Neural cell (in vitro differentiated cells): Measurements from ENCODE around the gene VPS37B. TPM values are rescaled to one million over a fixed set of nuclear protein-coding genes. Genes with fewer than 3 reads are reported as not detected.

Experiments used
- H2AFZ ChIP-seq: fragments of 200-600, 300-800 bp; sonication (generic), shearing (Covaris generic); 2 replicates; pipeline ENCODE4 v1.6.0; 2014; ENCODE audit warnings: low read depth, mild to moderate bottlenecking, antibody characterized with exemption, low read length, moderate library complexity
- H3F3A ChIP-seq: fragments of 200-600 bp; shearing (Covaris generic); 2 replicates; pipeline ENCODE4 v1.6.1; 2016; ENCODE audit warnings: mild to moderate bottlenecking, moderate library complexity, mixed read lengths, antibody characterized with exemption, low read length; ENCODE audit not compliant: insufficient read depth, poor library complexity, severe bottlenecking
- H3K27ac ChIP-seq: fragments of 200-600, 300-800 bp; sonication (generic), shearing (Covaris generic); 2 replicates; pipeline ENCODE4 v1.5.1; 2014; ENCODE audit warnings: mild to moderate bottlenecking, low read length, moderate library complexity
- H3K27me3 ChIP-seq: fragments of 300-800, 200-600 bp; sonication (generic), shearing (Covaris generic); 2 replicates; pipeline ENCODE4 v1.6.0; 2014; ENCODE audit warnings: mild to moderate bottlenecking, low read depth, low read length, moderate library complexity; ENCODE audit not compliant: insufficient read depth
- H3K36me3 ChIP-seq: fragments of 300-800, 200-600 bp; sonication (generic), shearing (Covaris generic); 2 replicates; pipeline ENCODE4 v1.5.1; 2014; ENCODE audit warnings: mild to moderate bottlenecking, antibody characterized with exemption, low read length, moderate library complexity; ENCODE audit not compliant: insufficient read depth
- H3K4me2 ChIP-seq: fragments of 300-800, 200-600 bp; sonication (generic), shearing (Covaris generic); 2 replicates; pipeline ENCODE4 v1.6.0; 2014; ENCODE audit warnings: mild to moderate bottlenecking, low read length
- H3K4me3 ChIP-seq: fragments of 300-800, 200-600 bp; sonication (generic), shearing (Covaris generic); 2 replicates; pipeline ENCODE4 v1.5.1; 2014; ENCODE audit warnings: mild to moderate bottlenecking, low read length, moderate library complexity
- H3K79me2 ChIP-seq: fragments of 200-600 bp; shearing (Covaris generic); replicated peaks from 2 replicates; pipeline ENCODE4 v1.6.0; 2014; ENCODE audit warnings: mild to moderate bottlenecking, low read length, moderate library complexity; ENCODE audit not compliant: insufficient read depth
- H3K9ac ChIP-seq: fragments of 300-800, 200-600 bp; sonication (generic), shearing (Covaris generic); 2 replicates; pipeline ENCODE4 v1.6.1; 2016; ENCODE audit warnings: mild to moderate bottlenecking, low read length, mixed read lengths
- H3K9me2 ChIP-seq: fragments of 200-600 bp; shearing (Covaris generic); 2 replicates; pipeline ENCODE4 v1.6.1; 2016; ENCODE audit warnings: mild to moderate bottlenecking, low read length, mixed read lengths; ENCODE audit not compliant: insufficient read depth
- H3K9me3 ChIP-seq: fragments of 200-600, 300-800 bp; sonication (generic), shearing (Covaris generic); 2 replicates; pipeline ENCODE4 v1.6.1; 2016; ENCODE audit warnings: mild to moderate bottlenecking, mixed run types, low read length, moderate library complexity, mixed read lengths
- H4K20me1 ChIP-seq: fragments of 200-600 bp; shearing (Covaris generic); 2 replicates; pipeline ENCODE4 v1.6.1; 2016; ENCODE audit warnings: mild to moderate bottlenecking, mixed run types; ENCODE audit not compliant: insufficient read depth
- CTCF ChIP-seq: fragments of 450-650 bp; IDR thresholded peaks from 2 replicates; pipeline ENCODE4 v1.5.1; 2014; ENCODE audit warnings: antibody characterized with exemption, mild to moderate bottlenecking, moderate library complexity; ENCODE audit not compliant: poor library complexity, severe bottlenecking
- EP300 ChIP-seq: fragments of 450-650 bp; conservative IDR thresholded peaks from 2 replicates; pipeline ENCODE4 v1.6.1; 2014; ENCODE audit warnings: antibody characterized with exemption, mild to moderate bottlenecking, moderate library complexity; ENCODE audit not compliant: poor library complexity, severe bottlenecking
- EZH2 ChIP-seq: fragments of 200-600, 300-800 bp; shearing (Covaris generic), sonication (generic); IDR thresholded peaks from 2 replicates; pipeline ENCODE4 v1.6.1; 2014; ENCODE audit warnings: antibody characterized with exemption, low read length, borderline replicate concordance, mild to moderate bottlenecking; ENCODE audit not compliant: insufficient read depth, poor library complexity, severe bottlenecking
- MXI1 ChIP-seq: fragments of 450-650 bp; conservative IDR thresholded peaks from 2 replicates; pipeline ENCODE4 v1.6.1; 2014; ENCODE audit warnings: antibody characterized with exemption, mild to moderate bottlenecking; ENCODE audit not compliant: poor library complexity, severe bottlenecking
- POLR2AphosphoS5 ChIP-seq: IDR thresholded peaks from 2 replicates; pipeline ENCODE4 v1.6.1; 2012
- RAD21 ChIP-seq: fragments of 450-650 bp; conservative IDR thresholded peaks from 2 replicates; pipeline ENCODE4 v1.6.1; 2014; ENCODE audit warnings: antibody characterized with exemption, mild to moderate bottlenecking, moderate library complexity
- REST ChIP-seq: IDR thresholded peaks from 2 replicates; pipeline ENCODE4 v1.6.1; 2012; ENCODE audit warnings: borderline replicate concordance
- SMC3 ChIP-seq: fragments of 450-650 bp; conservative IDR thresholded peaks from 2 replicates; pipeline ENCODE4 v1.6.1; 2014; ENCODE audit warnings: antibody characterized with exemption, mild to moderate bottlenecking, moderate library complexity; ENCODE audit not compliant: poor library complexity
- TAF1 ChIP-seq: IDR thresholded peaks from 2 replicates; pipeline ENCODE4 v1.6.1; 2012; ENCODE audit warnings: low read depth
- polyA plus RNA-seq: library from polyadenylated mRNA; depleted of rRNA; stranded (reverse); fragments of >200 nt; gene quantifications from 2 replicates; pipeline ENCODE4 v1.2.3, GENCODE V29; 2014

The VPS37B gene
- polyA plus RNA-seq, 1 donor from 2014 or later = 30.2 TPM

- no peaks in the 10 kb centered on the region for H3K9me3 ChIP-seq
- no peak overlapping the region for H3K4me2 ChIP-seq
- no peak overlapping the region for H3K27ac ChIP-seq
- no peaks in the 10 kb centered on the region for H3K9me2 ChIP-seq
- H3K27me3 ChIP-seq = no peaks in the 10 kb centered on the region
- TF ChIP-seq TAF1 (no peak), POLR2AphosphoS5 (no peak), RAD21 (no peak), CTCF (no peak), MXI1 (no peak), EP300 (no peak), SMC3 (no peak), EZH2 (no peak), REST (no peak)
- peaks cover 65% of the 10 kb centered on the region for H3K79me2 ChIP-seq
- no peaks in the 10 kb centered on the region for H4K20me1 ChIP-seq
- no peak overlapping the region for H3K9ac ChIP-seq
- H3K4me3 ChIP-seq = no peak overlapping the region
- no peaks in the 10 kb centered on the region for H3K36me3 ChIP-seq
- H3F3A ChIP-seq = peaks cover 4% of the 10 kb centered on the region
- no peak overlapping the region for H2AFZ ChIP-seq
These were observed 12.9 kb downstream of the VPS37B start for GRCh38 chr12:122882908-122883558.

- Histone ChIP-seq H3K9me3 (no peaks in the 10 kb centered on the region), H3K27me3 (no peaks in the 10 kb centered on the region), H4K20me1 (no peaks in the 10 kb centered on the region), H3F3A (peaks cover 4% of the 10 kb centered on the region), H3K27ac (peak overlapping the region; percentile 92), H3K4me3 (peak overlapping the region; percentile 55), H3K9ac (peak overlapping the region; percentile 63), H3K36me3 (no peaks in the 10 kb centered on the region), H3K79me2 (peaks cover 66% of the 10 kb centered on the region), H3K4me2 (peak overlapping the region; percentile 43), H2AFZ (peak overlapping the region; percentile 29), H3K9me2 (no peaks in the 10 kb centered on the region)
- no peak for TF ChIP-seq EP300
- no peak for TF ChIP-seq EZH2
- TF ChIP-seq POLR2AphosphoS5 = no peak
- peak; percentile 38 for TF ChIP-seq REST
- peak; percentile 27 for TF ChIP-seq MXI1
- TF ChIP-seq CTCF = peak; percentile 85
- TF ChIP-seq SMC3 = peak; percentile 81
- peak; percentile 80 for TF ChIP-seq RAD21
- TF ChIP-seq TAF1 = no peak
These were observed 15.3 kb downstream of the VPS37B start for GRCh38 chr12:122880668-122881067.
